Caki2 (cell line): Measurements from ENCODE around the gene ACOX3. TPM values are rescaled to one million over a fixed set of nuclear protein-coding genes. Genes with fewer than 3 reads are reported as not detected.

Experiments used
- DNase-seq: peaks from one replicate; pipeline ENCODE4 v3.0.0-alpha.2; 2015; ENCODE audit warnings: low read depth
- in situ Hi-C: cut with HindIII; loops from 2 replicates; pipeline ENCODE4 v1.10.0; 2016; ENCODE audit warnings: low sequenced_read_pairs, low pct_unique_long_range_greater_than_20kb, mixed read lengths
- total RNA-seq: library from RNA; depleted of rRNA; stranded (reverse); fragments of >200 nt; shearing (Covaris generic); gene quantifications from 2 replicates; pipeline ENCODE4 v1.2.3, GENCODE V29; 2014; ENCODE audit warnings: low replicate concordance

The ACOX3 gene
- total RNA-seq, 1 experiment from 2014 or later = 7.3 TPM

- no peak for DNase-seq
- in situ Hi-C loops = no loop called here
Observed at GRCh38 chr4:8383451-8384160, 56.9 kb downstream of the ACOX3 start.

- no peak for DNase-seq
- in situ Hi-C loops = no loop called here
Observed at GRCh38 chr4:8383016-8383415, 57.5 kb downstream of the ACOX3 start.

- no peak for DNase-seq
- in situ Hi-C loops = no loop called here
Observed at GRCh38 chr4:8381814-8382581, 58.5 kb downstream of the ACOX3 start.

GRCh38 chr4:8380511-8381415 lies 59.8 kb downstream of the ACOX3 start:
- in situ Hi-C loops = no loop called here
- DNase-seq = no peak

- in situ Hi-C loops = no loop called here
- no peak for DNase-seq
Observed at GRCh38 chr4:8379771-8380170, 60.8 kb downstream of the ACOX3 start.

- no peak for DNase-seq
- in situ Hi-C loops = no loop called here
Observed at GRCh38 chr4:8379281-8379680, 61.2 kb downstream of the ACOX3 start.

GRCh38 chr4:8378776-8379175 lies 61.7 kb downstream of the ACOX3 start:
- no peak for DNase-seq
- in situ Hi-C loops = no loop called here

GRCh38 chr4:8378101-8378724 lies 62.3 kb downstream of the ACOX3 start:
- in situ Hi-C loops = no loop called here
- no peak for DNase-seq

GRCh38 chr4:8377103-8378075 lies 63.1 kb downstream of the ACOX3 start:
- no peak for DNase-seq
- in situ Hi-C loops = no loop called here

- no peak for DNase-seq
- in situ Hi-C loops = no loop called here
Observed at GRCh38 chr4:8376361-8377102, 64.0 kb downstream of the ACOX3 start.

- in situ Hi-C loops = no loop called here
- DNase-seq = no peak
Observed at GRCh38 chr4:8374851-8375649, 65.5 kb downstream of the ACOX3 start.

- DNase-seq = no peak
- in situ Hi-C loops = no loop called here
Observed at GRCh38 chr4:8373973-8374545, 66.5 kb downstream of the ACOX3 start.

GRCh38 chr4:8373270-8373972 lies 67.1 kb downstream of the ACOX3 start:
- in situ Hi-C loops = no loop called here
- no peak for DNase-seq

- no peak for DNase-seq
- in situ Hi-C loops = no loop called here
Observed at GRCh38 chr4:8372506-8372905, 68.0 kb downstream of the ACOX3 start.

GRCh38 chr4:8371596-8371995 lies 68.9 kb downstream of the ACOX3 start:
- DNase-seq = no peak
- in situ Hi-C loops = no loop called here
